Karpas-422 (cell line): ENCODE results near the gene TIAM1. TPM values are rescaled to one million over a fixed set of nuclear protein-coding genes. Genes with fewer than 3 reads are reported as not detected.

Experiments
- DNase-seq: peaks from one replicate; pipeline ENCODE4 v3.0.0-alpha.2; 2015
- H2AFZ ChIP-seq: fragments of 200-600 bp; sonication (generic); 2 replicates; pipeline ENCODE4 v1.6.1; 2014; ENCODE audit warnings: antibody characterized with exemption, low read length, mixed read lengths
- H3K27ac ChIP-seq: fragments of 200-600 bp; sonication (generic); 2 replicates; pipeline ENCODE4 v1.5.1; 2014; ENCODE audit warnings: mild to moderate bottlenecking, low read length, moderate library complexity
- H3K27me3 ChIP-seq: fragments of 200-600 bp; sonication (generic); 2 replicates; pipeline ENCODE4 v1.6.1; 2014; ENCODE audit warnings: low read length, mixed read lengths
- H3K36me3 ChIP-seq: fragments of 200-600 bp; sonication (generic); 2 replicates; pipeline ENCODE4 v1.6.1; 2014; ENCODE audit warnings: low read length, mixed read lengths; ENCODE audit not compliant: insufficient read depth
- H3K4me1 ChIP-seq: fragments of 200-600 bp; sonication (generic); 2 replicates; pipeline ENCODE4 v1.6.1; 2014; ENCODE audit warnings: mild to moderate bottlenecking, low read length, mixed read lengths
- H3K4me2 ChIP-seq: fragments of 200-600 bp; sonication (generic); 2 replicates; pipeline ENCODE4 v1.6.1; 2014; ENCODE audit warnings: low read length, low read depth, mild to moderate bottlenecking; ENCODE audit not compliant: poor library complexity, severe bottlenecking
- H3K4me3 ChIP-seq: fragments of 200-600 bp; sonication (generic); 2 replicates; pipeline ENCODE4 v1.5.1; 2014; ENCODE audit warnings: mild to moderate bottlenecking, antibody characterized with exemption, low read length, mixed read lengths
- H3K79me2 ChIP-seq: fragments of 200-600 bp; sonication (generic); 2 replicates; pipeline ENCODE4 v1.6.1; 2014; ENCODE audit warnings: mild to moderate bottlenecking, low read length, mixed read lengths
- H3K9ac ChIP-seq: fragments of 200-600 bp; sonication (generic); 2 replicates; pipeline ENCODE4 v1.6.0; 2014; ENCODE audit warnings: low read length
- H3K9me2 ChIP-seq: fragments of 200-600 bp; sonication (generic), shearing (Covaris generic); replicated peaks from 2 replicates; pipeline ENCODE4 v1.6.0; 2014; ENCODE audit warnings: mild to moderate bottlenecking, low read length, moderate library complexity; ENCODE audit not compliant: insufficient read depth
- H3K9me3 ChIP-seq: fragments of 300-700, 200-600 bp; sonication (generic); 2 replicates; pipeline ENCODE4 v1.6.1; 2014; ENCODE audit warnings: low read length, mixed read lengths
- H4K20me1 ChIP-seq: fragments of 200-600 bp; sonication (generic); 2 replicates; pipeline ENCODE4 v1.6.1; 2014; ENCODE audit warnings: mild to moderate bottlenecking, antibody characterized with exemption, low read length, low read depth; ENCODE audit not compliant: insufficient read depth
- total RNA-seq: library from RNA; depleted of rRNA; stranded (reverse); fragments of >200 nt; shearing (Covaris generic); gene quantifications from 2 replicates; pipeline ENCODE4 v1.2.3, GENCODE V29; 2014; ENCODE audit warnings: low replicate concordance

The TIAM1 gene
- total RNA-seq, 1 experiment from 2014 or later: 0.63 TPM

DNA sequence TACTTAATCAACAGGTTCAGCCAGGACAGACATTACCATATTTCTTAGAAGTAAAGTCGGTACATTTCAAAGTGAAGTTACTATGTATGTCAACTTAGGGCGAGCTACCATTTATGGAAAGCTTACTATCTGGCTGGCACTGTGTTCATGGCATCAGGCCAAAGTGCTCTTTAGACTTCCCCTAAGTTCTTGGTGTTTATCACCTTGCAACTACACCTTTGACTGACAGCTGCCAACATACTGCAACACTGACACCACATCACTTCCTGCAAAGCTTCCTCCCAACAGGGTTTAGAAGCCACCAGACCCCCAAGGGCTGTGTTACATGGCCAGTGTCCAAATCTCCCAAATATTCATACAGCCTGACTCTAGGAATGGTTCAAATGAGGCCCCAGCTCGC, 61.0 kb downstream of the TIAM1 start:
- no peaks in the 10 kb centered on the region for H3K9me2 ChIP-seq
- no peak overlapping the region for H2AFZ ChIP-seq
- no peaks in the 10 kb centered on the region for H3K79me2 ChIP-seq
- H3K36me3 ChIP-seq: no peaks in the 10 kb centered on the region
- no peaks in the 10 kb centered on the region for H3K27me3 ChIP-seq
- no peak for DNase-seq
- no peaks in the 10 kb centered on the region for H3K4me1 ChIP-seq
- no peak overlapping the region for H3K4me3 ChIP-seq
- H4K20me1 ChIP-seq: no peaks in the 10 kb centered on the region
- H3K4me2 ChIP-seq: no peak overlapping the region
- H3K27ac ChIP-seq: no peak overlapping the region
- no peak overlapping the region for H3K9ac ChIP-seq
- no peaks in the 10 kb centered on the region for H3K9me3 ChIP-seq

DNA sequence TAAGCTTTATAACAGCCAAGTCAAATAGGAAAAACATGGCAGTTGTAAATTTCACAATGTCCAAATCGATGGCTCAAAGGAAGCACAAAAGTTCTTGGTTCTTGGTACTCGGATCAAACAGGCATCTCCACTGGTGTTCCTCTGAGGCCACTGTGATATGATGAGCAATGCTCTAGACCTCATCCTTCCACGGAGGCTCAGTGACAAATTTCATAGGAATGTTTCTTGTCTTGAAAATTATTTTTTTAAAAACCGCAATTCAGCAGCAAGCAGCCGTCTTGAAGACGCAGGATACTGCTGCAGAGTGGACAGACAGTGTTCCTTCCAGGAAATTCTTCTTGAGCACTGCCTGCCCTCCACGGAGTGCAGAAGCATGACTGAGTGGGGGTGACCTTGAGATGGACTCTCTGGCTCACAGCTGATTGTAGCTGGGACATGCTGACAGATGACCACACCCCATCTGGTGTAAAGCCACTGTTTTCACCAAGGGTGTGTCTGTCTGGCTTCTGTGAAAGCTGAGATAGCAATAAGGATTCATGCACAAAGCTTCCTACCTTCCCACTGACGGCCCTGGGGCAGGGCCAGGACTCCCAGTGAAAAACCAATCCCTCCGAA, 61.9 kb downstream of the TIAM1 start:
- Histone ChIP-seq H4K20me1 (no peaks in the 10 kb centered on the region), H2AFZ (no peak overlapping the region), H3K4me1 (no peaks in the 10 kb centered on the region), H3K27ac (no peak overlapping the region), H3K36me3 (no peaks in the 10 kb centered on the region), H3K4me3 (no peak overlapping the region), H3K79me2 (no peaks in the 10 kb centered on the region), H3K9ac (no peak overlapping the region), H3K27me3 (no peaks in the 10 kb centered on the region), H3K4me2 (no peak overlapping the region), H3K9me3 (no peaks in the 10 kb centered on the region), H3K9me2 (no peaks in the 10 kb centered on the region)
- no peak for DNase-seq

DNA sequence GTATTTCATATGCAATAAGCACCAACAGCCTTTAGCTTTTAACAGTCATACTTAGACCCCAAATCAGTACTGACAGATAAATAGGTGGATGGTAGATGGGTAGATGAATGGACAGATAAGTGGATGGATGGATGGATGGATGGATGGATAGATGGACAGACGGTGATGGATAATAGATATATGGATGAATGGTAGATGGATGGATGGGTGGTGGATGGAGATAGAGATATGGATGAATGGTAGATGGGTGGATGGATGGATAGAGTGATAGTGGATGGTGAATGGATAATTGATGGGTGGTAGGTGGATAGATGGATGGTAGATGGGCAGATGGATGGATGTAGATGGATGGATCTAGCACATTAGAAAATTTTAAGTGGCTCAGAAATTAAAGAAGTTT, 62.5 kb downstream of the TIAM1 start:
- H3K9ac ChIP-seq: no peak overlapping the region
- no peak overlapping the region for H3K4me3 ChIP-seq
- no peaks in the 10 kb centered on the region for H4K20me1 ChIP-seq

DNA sequence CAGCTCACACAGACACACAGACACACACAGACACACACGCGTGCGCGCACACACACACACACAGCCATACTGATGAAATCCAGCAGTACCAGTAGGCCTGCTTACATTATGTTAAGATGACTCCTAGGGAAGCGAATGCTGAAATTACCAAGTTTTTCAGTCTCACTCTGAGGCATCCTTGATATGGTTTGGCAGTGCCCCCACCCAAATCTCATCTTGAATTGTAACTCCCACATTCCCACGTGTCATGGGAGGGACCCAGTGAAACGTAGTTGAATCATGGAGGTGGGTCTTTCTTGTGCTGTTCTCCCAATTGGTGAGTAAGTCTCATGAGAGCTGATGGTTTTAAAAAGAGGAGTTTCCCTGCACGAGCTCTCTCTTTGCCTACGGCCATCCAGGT, 64.1 kb downstream of the TIAM1 start:
- H3K9ac ChIP-seq: no peak overlapping the region
- no peaks in the 10 kb centered on the region for H3K79me2 ChIP-seq
- H3K27ac ChIP-seq: no peak overlapping the region
- no peaks in the 10 kb centered on the region for H3K9me3 ChIP-seq
- H3K4me1 ChIP-seq: no peaks in the 10 kb centered on the region
- no peaks in the 10 kb centered on the region for H4K20me1 ChIP-seq
- no peak for DNase-seq
- no peak overlapping the region for H3K4me3 ChIP-seq
- no peaks in the 10 kb centered on the region for H3K9me2 ChIP-seq
- H3K27me3 ChIP-seq: no peaks in the 10 kb centered on the region
- no peaks in the 10 kb centered on the region for H3K36me3 ChIP-seq
- H2AFZ ChIP-seq: no peak overlapping the region
- H3K4me2 ChIP-seq: no peak overlapping the region

More for the DNA sequence above, 62.5 kb downstream of the TIAM1 start:
- no peaks in the 10 kb centered on the region for H3K27me3 ChIP-seq
- no peak overlapping the region for H2AFZ ChIP-seq
- H3K9me3 ChIP-seq: no peaks in the 10 kb centered on the region
- H3K4me1 ChIP-seq: no peaks in the 10 kb centered on the region
- DNase-seq: no peak
- no peak overlapping the region for H3K4me2 ChIP-seq
- H3K79me2 ChIP-seq: no peaks in the 10 kb centered on the region
- no peak overlapping the region for H3K27ac ChIP-seq
- H3K9me2 ChIP-seq: no peaks in the 10 kb centered on the region
- H3K36me3 ChIP-seq: no peaks in the 10 kb centered on the region

DNA sequence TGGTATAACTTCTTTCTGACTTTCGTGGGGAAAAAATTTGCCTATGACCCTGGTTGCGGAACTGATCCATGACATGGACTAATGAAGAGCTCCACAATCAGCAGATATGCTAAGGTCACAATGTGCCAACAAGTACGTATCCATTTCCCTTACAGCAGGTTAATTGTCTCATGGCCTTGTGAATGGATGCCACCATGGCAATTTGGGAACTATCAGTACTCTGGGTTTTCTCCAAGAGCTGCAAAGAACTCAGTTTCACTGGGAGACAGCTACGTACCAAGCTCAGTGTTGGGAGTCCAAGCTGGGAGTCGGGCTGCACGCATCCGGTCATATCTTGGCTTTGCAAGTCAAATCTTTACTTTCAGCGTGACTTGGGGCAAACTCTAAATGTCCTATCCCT, 64.8 kb downstream of the TIAM1 start:
- H3K4me2 ChIP-seq: no peak overlapping the region
- no peak overlapping the region for H3K9ac ChIP-seq
- no peak for DNase-seq
- no peaks in the 10 kb centered on the region for H3K9me2 ChIP-seq
- no peaks in the 10 kb centered on the region for H3K4me1 ChIP-seq
- H3K9me3 ChIP-seq: no peaks in the 10 kb centered on the region
- H3K4me3 ChIP-seq: no peak overlapping the region
- no peak overlapping the region for H2AFZ ChIP-seq
- H3K79me2 ChIP-seq: no peaks in the 10 kb centered on the region
- H3K27ac ChIP-seq: no peak overlapping the region
- H3K27me3 ChIP-seq: no peaks in the 10 kb centered on the region
- H4K20me1 ChIP-seq: no peaks in the 10 kb centered on the region
- no peaks in the 10 kb centered on the region for H3K36me3 ChIP-seq

DNA sequence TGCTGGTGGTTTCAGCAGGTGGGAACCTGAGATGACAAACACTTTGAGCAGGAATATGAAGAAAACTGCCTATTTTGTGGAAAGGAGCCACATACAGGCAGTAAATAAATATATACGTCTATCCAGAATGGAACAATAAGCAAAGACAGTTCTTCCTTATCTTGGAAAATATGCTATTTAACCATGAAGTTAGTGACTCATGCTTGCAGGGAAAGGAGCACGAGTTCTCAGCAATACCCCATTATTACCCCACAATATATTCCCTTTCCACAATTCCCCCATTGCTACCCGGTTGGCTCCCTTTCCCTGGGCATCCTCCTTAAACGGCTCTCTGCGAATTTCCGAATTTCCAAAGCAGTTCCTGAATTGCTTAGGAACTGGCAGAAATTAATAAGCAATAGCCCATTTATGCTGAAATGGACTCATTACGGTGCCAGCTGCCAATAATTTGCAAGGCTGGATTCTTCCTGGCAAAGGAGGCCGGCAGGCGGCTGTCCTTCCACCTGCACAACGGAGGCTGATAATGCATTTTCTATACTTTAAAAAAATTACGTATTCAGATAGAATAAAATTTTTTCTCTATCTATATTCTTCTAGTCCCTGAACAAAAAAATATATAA, 65.4 kb downstream of the TIAM1 start:
- H3K4me3 ChIP-seq: no peak overlapping the region
- no peak for DNase-seq
- H3K9me3 ChIP-seq: no peaks in the 10 kb centered on the region
- H3K27ac ChIP-seq: no peak overlapping the region
- H4K20me1 ChIP-seq: no peaks in the 10 kb centered on the region
- no peaks in the 10 kb centered on the region for H3K79me2 ChIP-seq
- H3K4me1 ChIP-seq: no peaks in the 10 kb centered on the region
- H3K9ac ChIP-seq: no peak overlapping the region
- no peak overlapping the region for H2AFZ ChIP-seq
- H3K27me3 ChIP-seq: no peaks in the 10 kb centered on the region
- H3K9me2 ChIP-seq: no peaks in the 10 kb centered on the region
- no peaks in the 10 kb centered on the region for H3K36me3 ChIP-seq
- no peak overlapping the region for H3K4me2 ChIP-seq

DNA sequence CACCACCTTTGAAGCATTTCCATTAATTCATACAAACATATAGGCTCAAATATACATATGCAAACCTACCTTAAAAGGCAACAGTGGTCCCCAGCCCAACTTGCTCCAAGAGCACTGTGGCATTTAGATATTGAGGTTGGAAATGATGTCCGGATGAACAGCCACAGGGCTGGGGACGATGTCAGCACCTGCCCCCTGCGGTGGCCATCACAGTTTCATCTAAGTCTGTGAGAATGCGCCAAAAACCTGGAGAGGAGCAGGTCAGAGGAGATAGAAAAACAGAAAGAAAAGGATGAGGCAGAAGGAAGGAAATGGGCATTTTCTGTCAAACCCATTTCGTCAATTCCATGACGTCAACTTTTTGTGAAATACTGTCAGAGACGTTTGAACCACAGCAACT, 67.4 kb downstream of the TIAM1 start:
- Histone ChIP-seq H3K79me2 (no peaks in the 10 kb centered on the region), H3K27ac (no peak overlapping the region), H4K20me1 (no peaks in the 10 kb centered on the region), H3K4me3 (no peak overlapping the region), H2AFZ (no peak overlapping the region), H3K9me2 (no peaks in the 10 kb centered on the region), H3K9me3 (no peaks in the 10 kb centered on the region), H3K27me3 (no peaks in the 10 kb centered on the region), H3K9ac (no peak overlapping the region), H3K36me3 (no peaks in the 10 kb centered on the region), H3K4me2 (no peak overlapping the region), H3K4me1 (no peaks in the 10 kb centered on the region)
- DNase-seq: no peak

DNA sequence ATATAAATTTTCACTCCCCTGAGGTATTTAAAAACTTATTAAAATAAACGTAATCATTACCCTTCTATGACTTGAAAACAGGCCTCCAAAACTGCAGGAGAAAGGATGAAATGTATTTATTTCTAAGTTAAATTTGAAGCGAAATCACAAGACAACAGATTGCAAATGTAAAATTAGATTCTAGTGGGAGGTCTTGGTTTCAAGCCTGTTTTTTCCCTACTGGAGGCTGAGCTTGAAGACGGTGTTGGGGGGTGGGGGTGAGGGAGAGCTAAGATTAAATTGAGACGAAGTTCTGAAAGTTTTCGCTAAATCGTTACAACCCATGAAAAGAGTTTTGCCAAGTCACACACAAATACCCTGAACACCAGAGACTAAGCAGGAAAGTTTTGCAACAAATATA, 68.2 kb downstream of the TIAM1 start:
- Histone ChIP-seq H3K9me3 (no peaks in the 10 kb centered on the region), H3K4me3 (no peak overlapping the region), H3K9ac (no peak overlapping the region), H3K27ac (no peak overlapping the region), H3K9me2 (no peaks in the 10 kb centered on the region), H4K20me1 (no peaks in the 10 kb centered on the region), H2AFZ (no peak overlapping the region), H3K4me2 (no peak overlapping the region), H3K27me3 (no peaks in the 10 kb centered on the region), H3K79me2 (no peaks in the 10 kb centered on the region), H3K36me3 (no peaks in the 10 kb centered on the region), H3K4me1 (no peaks in the 10 kb centered on the region)
- DNase-seq: no peak
